ENCODE data around the gene NEO1.
"Not testable (repeated sequence)": the region's sequence is repeated elsewhere in the genome, so short reads cannot be mapped to it uniquely, and the experiment has no call there.

Gene NEO1

GRCh38 chr15:73270366-73271097, 218.3 kb downstream of the NEO1 start:
- in situ Hi-C loops (cut with HindIII; ENCODE audit: low pct_ligation_motif_present, low pct_unique_long_range_greater_than_20kb, low sequenced_read_pairs): no loop called here

DNA sequence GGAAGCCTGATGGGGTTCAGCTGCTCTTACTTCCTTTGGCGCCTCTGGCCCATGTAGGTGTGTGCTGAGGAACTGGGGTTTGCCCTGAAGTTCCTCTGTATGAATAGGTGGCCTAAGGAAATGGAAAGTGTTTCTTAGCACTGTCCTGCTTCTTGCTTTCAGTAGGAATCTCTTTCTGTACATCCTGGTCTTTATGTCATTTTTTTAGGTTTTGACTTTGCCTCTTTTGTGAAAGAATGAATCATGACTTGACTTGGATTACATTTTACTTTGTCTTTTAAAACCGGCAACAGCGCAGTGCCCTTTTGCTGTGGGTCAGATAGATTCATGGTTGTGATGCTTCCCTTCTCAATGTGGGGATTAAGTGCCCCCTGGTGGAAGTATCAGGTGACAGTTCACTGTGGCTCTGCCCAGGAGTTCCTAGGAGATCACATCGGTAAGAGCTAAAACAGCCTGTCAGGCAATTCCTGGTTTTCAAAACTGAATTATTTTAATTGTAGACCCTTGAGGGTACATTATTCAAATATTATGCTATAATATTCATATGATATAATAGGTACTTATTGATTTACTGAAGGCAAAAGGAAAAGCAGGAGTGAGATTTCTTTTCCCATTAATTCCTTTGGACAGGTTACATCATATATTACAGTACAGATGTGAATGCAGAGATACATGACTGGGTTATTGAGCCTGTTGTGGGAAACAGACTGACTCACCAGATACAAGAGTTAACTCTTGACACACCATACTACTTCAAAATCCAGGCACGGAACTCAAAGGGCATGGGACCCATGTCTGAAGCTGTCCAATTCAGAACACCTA, 221.1 kb downstream of the NEO1 start:
- in situ Hi-C loops (cut with HindIII; ENCODE audit: low pct_ligation_motif_present, low pct_unique_long_range_greater_than_20kb, low sequenced_read_pairs): no loop called here
- DNase-seq: peak; percentile 49

More at GRCh38 chr15:73270366-73271097, 218.3 kb downstream of the NEO1 start:
- DNase-seq: no peak

DNA sequence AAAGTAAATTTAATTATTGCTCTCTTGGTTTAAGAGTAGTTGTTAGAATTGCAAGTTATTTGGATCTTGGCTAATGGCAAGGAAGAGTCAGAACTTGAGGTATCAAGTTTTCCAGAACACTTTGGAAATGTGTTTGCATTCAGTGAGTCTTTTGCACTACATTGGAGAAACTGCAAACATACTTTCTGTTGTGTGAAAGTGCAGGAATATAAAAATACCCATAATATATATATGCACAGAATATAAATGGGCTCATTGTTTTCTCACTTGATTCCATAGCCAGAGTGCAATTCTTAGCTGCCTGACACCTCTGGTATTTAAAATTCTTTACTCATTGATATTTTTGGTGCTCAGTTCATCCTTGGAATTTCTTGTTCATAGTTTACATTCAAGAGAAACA, 223.6 kb downstream of the NEO1 start:
- in situ Hi-C loops (cut with HindIII; ENCODE audit: low pct_ligation_motif_present, low pct_unique_long_range_greater_than_20kb, low sequenced_read_pairs): no loop called here
- DNase-seq: no peak

GRCh38 chr15:73282567-73283365, 230.5 kb downstream of the NEO1 start:
- DNase-seq: no peak
- in situ Hi-C loops (cut with HindIII; ENCODE audit: low pct_ligation_motif_present, low pct_unique_long_range_greater_than_20kb, low sequenced_read_pairs): no loop called here

- peak; percentile 66 for DNase-seq
- in situ Hi-C loops (cut with HindIII; ENCODE audit: low pct_ligation_motif_present, low pct_unique_long_range_greater_than_20kb, low sequenced_read_pairs): no loop called here
These were observed 231.2 kb downstream of the NEO1 start for GRCh38 chr15:73283366-73283962.

- peak; percentile 28 for DNase-seq
- in situ Hi-C loops (cut with HindIII; ENCODE audit: low pct_ligation_motif_present, low pct_unique_long_range_greater_than_20kb, low sequenced_read_pairs): no loop called here
These were observed 231.9 kb downstream of the NEO1 start for GRCh38 chr15:73284090-73284716.

DNA sequence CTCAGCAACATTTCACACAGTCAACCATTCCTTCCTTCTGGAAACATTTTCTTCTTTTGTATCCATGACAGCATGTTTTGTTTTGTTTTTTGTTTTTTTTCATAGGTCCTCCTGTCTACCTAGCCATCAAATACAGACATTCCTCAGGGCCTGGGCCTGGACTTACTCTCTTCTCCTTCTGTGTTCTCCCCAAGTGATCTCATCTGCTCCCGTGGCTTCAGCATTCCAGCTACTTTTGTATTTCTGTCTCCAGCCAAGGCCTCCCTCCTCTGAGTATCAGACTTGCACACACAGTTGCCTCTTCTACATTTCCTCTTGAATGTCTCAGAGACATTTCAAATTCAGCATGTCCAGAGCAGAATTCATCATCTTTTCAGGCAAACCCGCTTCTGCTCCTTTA, 234.0 kb downstream of the NEO1 start:
- in situ Hi-C loops (cut with HindIII; ENCODE audit: low pct_ligation_motif_present, low pct_unique_long_range_greater_than_20kb, low sequenced_read_pairs): no loop called here

DNA sequence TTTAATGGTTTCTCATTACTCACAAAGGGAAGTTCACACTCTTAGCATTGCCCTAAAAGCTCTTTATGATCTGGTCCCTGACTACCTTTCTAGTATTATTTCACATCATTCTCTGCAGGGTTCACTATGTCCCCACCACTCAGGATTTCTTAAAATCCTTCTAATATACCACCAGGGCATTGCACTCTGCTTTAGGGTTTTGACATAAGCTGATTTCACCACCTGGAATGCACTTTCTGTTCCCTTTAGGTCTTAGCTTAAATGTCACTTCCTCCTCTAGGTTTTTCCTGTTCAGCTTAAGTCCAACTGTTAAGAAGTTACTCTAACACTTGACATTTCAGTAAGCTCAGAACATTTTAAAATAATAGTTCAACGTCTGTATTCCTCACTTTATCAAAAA, 234.8 kb downstream of the NEO1 start:
- DNase-seq: no peak
- in situ Hi-C loops (cut with HindIII; ENCODE audit: low pct_ligation_motif_present, low pct_unique_long_range_greater_than_20kb, low sequenced_read_pairs): no loop called here

More for the DNA sequence above, 234.0 kb downstream of the NEO1 start:
- no peak for DNase-seq

- in situ Hi-C loops (cut with HindIII; ENCODE audit: low pct_ligation_motif_present, low pct_unique_long_range_greater_than_20kb, low sequenced_read_pairs): no loop called here
These were observed 239.2 kb downstream of the NEO1 start for GRCh38 chr15:73291441-73291840.

DNA sequence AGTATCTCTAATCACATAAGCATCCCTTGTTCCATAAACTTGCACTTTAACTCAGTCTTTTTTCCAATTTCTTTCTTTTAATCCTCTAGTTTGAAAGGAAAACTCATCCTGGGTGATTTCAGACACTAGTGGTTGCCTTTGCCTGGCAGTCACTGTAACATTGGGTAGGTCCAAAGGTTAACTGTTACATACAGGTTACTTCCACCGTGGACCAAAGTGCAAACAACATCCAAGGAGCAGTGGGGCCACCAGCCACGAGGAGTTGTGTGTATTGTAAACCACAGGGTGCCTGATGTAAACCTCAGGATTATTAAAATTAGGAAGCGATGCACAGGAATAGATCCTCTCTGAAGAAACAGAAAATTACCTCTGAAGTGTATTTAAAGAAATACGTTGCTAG, 241.5 kb downstream of the NEO1 start:
- in situ Hi-C loops (cut with HindIII; ENCODE audit: low pct_ligation_motif_present, low pct_unique_long_range_greater_than_20kb, low sequenced_read_pairs): no loop called here
- no peak for DNase-seq

More at GRCh38 chr15:73291441-73291840, 239.2 kb downstream of the NEO1 start:
- DNase-seq: no peak

GRCh38 chr15:73295630-73296286, 243.5 kb downstream of the NEO1 start:
- in situ Hi-C loops (cut with HindIII; ENCODE audit: low pct_ligation_motif_present, low pct_unique_long_range_greater_than_20kb, low sequenced_read_pairs): no loop called here

DNA sequence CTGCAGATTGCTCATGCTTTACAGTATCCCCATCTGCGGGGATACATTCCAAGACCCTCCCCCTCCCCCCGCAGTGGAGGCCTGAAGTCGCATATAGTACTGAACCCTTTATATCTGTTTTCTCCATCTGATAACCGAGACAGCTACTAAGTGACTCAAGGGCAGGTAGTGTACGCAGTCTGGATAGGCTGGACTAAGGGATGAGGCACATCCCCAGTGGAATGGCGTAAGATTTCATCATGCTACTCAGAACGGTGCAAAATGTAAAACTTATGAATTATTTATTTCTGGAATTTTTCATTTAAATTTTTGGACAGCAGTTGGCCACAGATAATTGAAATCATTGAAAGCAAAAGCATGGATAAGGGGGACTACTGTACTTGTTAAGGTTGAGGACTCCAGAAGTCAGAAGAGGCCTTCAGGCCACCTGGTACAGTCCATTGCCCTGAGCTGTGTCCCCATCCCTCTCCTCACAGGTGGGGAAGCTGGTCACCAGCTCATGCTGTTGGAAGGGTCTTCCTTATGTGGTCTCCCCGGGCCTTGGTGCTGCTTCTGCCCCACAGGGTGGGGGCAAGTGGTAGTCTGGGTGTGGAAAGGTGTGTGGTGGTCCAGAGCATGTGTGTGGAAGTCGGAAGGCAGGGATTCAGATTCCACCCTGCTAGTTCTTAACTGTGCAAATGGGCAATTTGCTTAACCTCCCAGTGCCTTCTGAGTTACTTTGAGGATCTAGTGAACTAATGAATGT, 244.5 kb downstream of the NEO1 start:
- no peak for DNase-seq
- in situ Hi-C loops (cut with HindIII; ENCODE audit: low pct_ligation_motif_present, low pct_unique_long_range_greater_than_20kb, low sequenced_read_pairs): no loop called here

More at GRCh38 chr15:73295630-73296286, 243.5 kb downstream of the NEO1 start:
- no peak for DNase-seq

- in situ Hi-C loops (cut with HindIII; ENCODE audit: low pct_ligation_motif_present, low pct_unique_long_range_greater_than_20kb, low sequenced_read_pairs): no loop called here
- DNase-seq: no peak
These were observed 246.4 kb downstream of the NEO1 start for GRCh38 chr15:73298522-73299245.

DNA sequence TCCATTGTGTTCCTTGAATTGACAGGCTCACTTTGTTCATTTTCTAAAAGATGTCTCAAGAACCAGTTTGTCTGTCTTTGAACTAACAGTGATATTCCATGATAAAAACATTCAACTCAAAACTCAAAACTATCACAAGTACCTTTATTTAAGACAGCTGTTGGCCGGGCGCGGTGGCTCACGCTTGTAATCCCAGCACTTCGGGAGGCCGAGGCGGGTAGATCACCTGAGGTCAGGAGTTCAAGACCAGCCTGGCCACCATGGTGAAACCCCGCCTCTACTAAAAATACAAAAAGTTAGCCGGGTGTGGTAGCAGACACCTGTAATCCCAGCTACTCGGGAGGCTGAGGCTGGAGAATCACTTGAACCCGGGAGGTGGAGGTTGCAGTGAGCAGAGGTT, 248.0 kb downstream of the NEO1 start:
- in situ Hi-C loops (cut with HindIII; ENCODE audit: low pct_ligation_motif_present, low pct_unique_long_range_greater_than_20kb, low sequenced_read_pairs); DNase-seq: not testable (repeated sequence)

GRCh38 chr15:73303636-73304035, 251.4 kb downstream of the NEO1 start:
- in situ Hi-C loops (cut with HindIII; ENCODE audit: low pct_ligation_motif_present, low pct_unique_long_range_greater_than_20kb, low sequenced_read_pairs): no loop called here
- DNase-seq: no peak

- DNase-seq: peak; percentile 59
- in situ Hi-C loops (cut with HindIII; ENCODE audit: low pct_ligation_motif_present, low pct_unique_long_range_greater_than_20kb, low sequenced_read_pairs): no loop called here
These were observed 253.3 kb downstream of the NEO1 start for GRCh38 chr15:73305331-73306211.

All from ACHN (cell line).